SK-MEL-5 (cell line): Measurements from ENCODE around the gene PI4K2A. TPM values are rescaled to one million over a fixed set of nuclear protein-coding genes. Genes with fewer than 3 reads are reported as not detected.
"Not testable (repeated sequence)": the region's sequence is repeated elsewhere in the genome, so short reads cannot be mapped to it uniquely, and the experiment has no call there.

Experiments
- DNase-seq: peaks from one replicate; pipeline ENCODE4 v3.0.0-alpha.2; 2016; ENCODE audit warnings: low read depth, low spot score
- in situ Hi-C: cut with HindIII; loops from 2 replicates; pipeline ENCODE4 v1.10.0; 2016; ENCODE audit warnings: low sequenced_read_pairs, high pct_unique_total_duplicates, low pct_unique_long_range_greater_than_20kb
- total RNA-seq: library from RNA; depleted of rRNA; stranded (reverse); fragments of >200 nt; shearing (Covaris generic); gene quantifications from 2 replicates; pipeline ENCODE4 v1.2.3, GENCODE V29; 2014

The PI4K2A gene
- total RNA-seq, 1 experiment from 2014 or later = 15.3 TPM

- DNase-seq = no peak
- in situ Hi-C loops = no loop called here
Observed at GRCh38 chr10:97623277-97623676, 17.2 kb upstream of the PI4K2A start.

- in situ Hi-C loops = no loop called here
- DNase-seq = no peak
Observed at GRCh38 chr10:97627731-97628130, 12.7 kb upstream of the PI4K2A start.

GRCh38 chr10:97628228-97628627 is 12.2 kb upstream of the PI4K2A start:
- DNase-seq = no peak
- in situ Hi-C loops = no loop called here

- in situ Hi-C loops = no loop called here
- no peak for DNase-seq
Observed at GRCh38 chr10:97629289-97629688, 11.2 kb upstream of the PI4K2A start.

GRCh38 chr10:97631098-97631497 is 9.4 kb upstream of the PI4K2A start:
- no peak for DNase-seq
- in situ Hi-C loops = no loop called here

- in situ Hi-C loops = no loop called here
- peak; percentile 93 for DNase-seq
Observed at GRCh38 chr10:97632949-97633884, 7.3 kb upstream of the PI4K2A start, which contains the start of gene MORN4. TSS of gene MORN4 (minus strand) at chr10:97633500. CDS start at chr10:97619653, 13,847 bp downstream.

- peak; percentile 44 for DNase-seq
- in situ Hi-C loops = no loop called here
Observed at GRCh38 chr10:97633921-97634320, 6.5 kb upstream of the PI4K2A start.

- no peak for DNase-seq
- in situ Hi-C loops = no loop called here
Observed at GRCh38 chr10:97635577-97635976, 4.9 kb upstream of the PI4K2A start.

- DNase-seq, in situ Hi-C loops: not testable (repeated sequence)
Observed at GRCh38 chr10:97639090-97639489, 1.4 kb upstream of the PI4K2A start.

GRCh38 chr10:97640868-97641811 is 669 bp downstream of the PI4K2A start:
- no peak for DNase-seq
- in situ Hi-C loops = no loop called here

- in situ Hi-C loops, DNase-seq: not testable (repeated sequence)
Observed at GRCh38 chr10:97642471-97643159, 2.1 kb downstream of the PI4K2A start.

GRCh38 chr10:97643441-97643985 is 3.0 kb downstream of the PI4K2A start:
- in situ Hi-C loops = no loop called here
- DNase-seq = no peak

- in situ Hi-C loops = no loop called here
- no peak for DNase-seq
Observed at GRCh38 chr10:97644936-97645335, 4.5 kb downstream of the PI4K2A start.

- peak; percentile 81 for DNase-seq
- in situ Hi-C loops = no loop called here
Observed at GRCh38 chr10:97647556-97647955, 7.1 kb downstream of the PI4K2A start.

- peak; percentile 78 for DNase-seq
- in situ Hi-C loops = no loop called here
Observed at GRCh38 chr10:97648562-97649404, 8.3 kb downstream of the PI4K2A start.

- in situ Hi-C loops, DNase-seq: not testable (repeated sequence)
Observed at GRCh38 chr10:97649405-97649750, 8.9 kb downstream of the PI4K2A start.

- in situ Hi-C loops = no loop called here
- no peak for DNase-seq
Observed at GRCh38 chr10:97650726-97651125, 10.3 kb downstream of the PI4K2A start.
